OCI-LY1 (cell line): ENCODE measurements around the gene AQP5.

Experiments used
- H2AFZ ChIP-seq: fragments of 200-600 bp; sonication (generic), shearing (Covaris generic); 2 replicates; pipeline ENCODE4 v1.6.0; 2014; ENCODE audit warnings: antibody characterized with exemption, mild to moderate bottlenecking, low read length
- H3F3A ChIP-seq: fragments of 200-600 bp; sonication (generic), shearing (Covaris generic); 2 replicates; pipeline ENCODE4 v1.6.0; 2014; ENCODE audit warnings: mild to moderate bottlenecking, antibody characterized with exemption, low read length, moderate library complexity; ENCODE audit not compliant: insufficient read depth
- H3K27ac ChIP-seq: fragments of 200-600 bp; sonication (generic); 2 replicates; pipeline ENCODE4 v1.5.1; 2014; ENCODE audit warnings: low read length, mixed run types, mild to moderate bottlenecking, low read depth; ENCODE audit not compliant: poor library complexity, severe bottlenecking
- H3K27me3 ChIP-seq: fragments of 200-600 bp; sonication (generic); 2 replicates; pipeline ENCODE4 v1.6.0; 2014; ENCODE audit warnings: antibody characterized with exemption, mild to moderate bottlenecking, low read length, moderate library complexity; ENCODE audit not compliant: insufficient read depth
- H3K36me3 ChIP-seq: fragments of 200-600 bp; sonication (generic); 2 replicates; pipeline ENCODE4 v1.6.1; 2014; ENCODE audit warnings: mild to moderate bottlenecking, antibody characterized with exemption, low read length, moderate library complexity, mixed read lengths; ENCODE audit not compliant: insufficient read depth
- H3K4me1 ChIP-seq: fragments of 200-600 bp; sonication (generic); 2 replicates; pipeline ENCODE4 v1.5.1; 2014; ENCODE audit warnings: mild to moderate bottlenecking, low read length, moderate library complexity; ENCODE audit not compliant: insufficient read depth, severe bottlenecking
- H3K4me2 ChIP-seq: fragments of 200-600 bp; sonication (generic), shearing (Covaris generic); 2 replicates; pipeline ENCODE4 v1.6.1; 2014; ENCODE audit warnings: low read length
- H3K4me3 ChIP-seq: fragments of 200-600 bp; sonication (generic); 2 replicates; pipeline ENCODE4 v1.5.1; 2014; ENCODE audit warnings: low read length, low read depth, mild to moderate bottlenecking, mixed read lengths; ENCODE audit not compliant: poor library complexity, severe bottlenecking
- H3K79me2 ChIP-seq: fragments of 200-600 bp; shearing (Covaris generic); 2 replicates; pipeline ENCODE4 v1.6.1; 2016; ENCODE audit warnings: mixed run types, low read length, mixed read lengths; ENCODE audit not compliant: insufficient read depth
- H3K9ac ChIP-seq: fragments of 200-600 bp; sonication (generic), shearing (Covaris generic); 2 replicates; pipeline ENCODE4 v1.6.1; 2014; ENCODE audit warnings: mild to moderate bottlenecking, low read length, mixed read lengths
- H3K9me2 ChIP-seq: fragments of 200-600 bp; sonication (generic), shearing (Covaris generic); 2 replicates; pipeline ENCODE4 v1.6.1; 2014; ENCODE audit warnings: low read depth, mild to moderate bottlenecking, low read length, mixed read lengths
- H3K9me3 ChIP-seq: fragments of 200-600 bp; shearing (Covaris generic); 2 replicates; pipeline ENCODE4 v1.6.1; 2014; ENCODE audit warnings: low read length, mixed read lengths
- H4K20me1 ChIP-seq: fragments of 200-600 bp; sonication (generic), shearing (Covaris generic); 2 replicates; pipeline ENCODE4 v1.6.0; 2016; ENCODE audit warnings: mild to moderate bottlenecking, low read length; ENCODE audit not compliant: insufficient read depth
- EZH2 ChIP-seq: fragments of 200-600 bp; sonication (generic), shearing (Covaris generic); IDR thresholded peaks from 2 replicates; pipeline ENCODE4 v1.8.0; 2017; ENCODE audit warnings: borderline replicate concordance, mixed run types, mild to moderate bottlenecking, antibody characterized with exemption, low read length, moderate library complexity, mixed read lengths
- TF ChIP-seq, protein P1 (sequence below): fragments of 200-600 bp; sonication (generic), shearing (Covaris generic); IDR thresholded peaks from 2 replicates; pipeline ENCODE4 v1.5.1; 2017; ENCODE audit warnings: mild to moderate bottlenecking, antibody characterized with exemption, low read length, moderate library complexity, mixed read lengths

AQP5 gene

GRCh38 chr12:49944718-49945117 is 17.0 kb upstream of the AQP5 start:
- no peaks in the 10 kb centered on the region for H4K20me1 ChIP-seq
- H3K36me3 ChIP-seq: no peaks in the 10 kb centered on the region
- H3K4me3 ChIP-seq: no peak overlapping the region
- no peak for TF ChIP-seq EZH2
- TF ChIP-seq, protein P1, sequence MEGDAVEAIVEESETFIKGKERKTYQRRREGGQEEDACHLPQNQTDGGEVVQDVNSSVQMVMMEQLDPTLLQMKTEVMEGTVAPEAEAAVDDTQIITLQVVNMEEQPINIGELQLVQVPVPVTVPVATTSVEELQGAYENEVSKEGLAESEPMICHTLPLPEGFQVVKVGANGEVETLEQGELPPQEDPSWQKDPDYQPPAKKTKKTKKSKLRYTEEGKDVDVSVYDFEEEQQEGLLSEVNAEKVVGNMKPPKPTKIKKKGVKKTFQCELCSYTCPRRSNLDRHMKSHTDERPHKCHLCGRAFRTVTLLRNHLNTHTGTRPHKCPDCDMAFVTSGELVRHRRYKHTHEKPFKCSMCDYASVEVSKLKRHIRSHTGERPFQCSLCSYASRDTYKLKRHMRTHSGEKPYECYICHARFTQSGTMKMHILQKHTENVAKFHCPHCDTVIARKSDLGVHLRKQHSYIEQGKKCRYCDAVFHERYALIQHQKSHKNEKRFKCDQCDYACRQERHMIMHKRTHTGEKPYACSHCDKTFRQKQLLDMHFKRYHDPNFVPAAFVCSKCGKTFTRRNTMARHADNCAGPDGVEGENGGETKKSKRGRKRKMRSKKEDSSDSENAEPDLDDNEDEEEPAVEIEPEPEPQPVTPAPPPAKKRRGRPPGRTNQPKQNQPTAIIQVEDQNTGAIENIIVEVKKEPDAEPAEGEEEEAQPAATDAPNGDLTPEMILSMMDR: no peak
- H3K4me1 ChIP-seq: peaks cover 20% of the 10 kb centered on the region
- H3K9me3 ChIP-seq: no peaks in the 10 kb centered on the region
- H3F3A ChIP-seq: no peaks in the 10 kb centered on the region
- no peaks in the 10 kb centered on the region; the same call in 1 of the 2 replicates for H3K27me3 ChIP-seq
- H2AFZ ChIP-seq: no peak overlapping the region
- no peak overlapping the region for H3K4me2 ChIP-seq
- H3K79me2 ChIP-seq: no peaks in the 10 kb centered on the region
- H3K9me2 ChIP-seq: no peaks in the 10 kb centered on the region
- no peak overlapping the region for H3K27ac ChIP-seq
- H3K9ac ChIP-seq: no peak overlapping the region

- no peaks in the 10 kb centered on the region for H3K79me2 ChIP-seq
- peak overlapping the region; percentile 55 for H3K4me3 ChIP-seq
- no peaks in the 10 kb centered on the region for H3K9me2 ChIP-seq
- no peak overlapping the region for H3K27ac ChIP-seq
- H3K27me3 ChIP-seq: no peaks in the 10 kb centered on the region; the same call in 1 of the 2 replicates
- no peaks in the 10 kb centered on the region for H3K9me3 ChIP-seq
- peak overlapping the region; percentile 78 for H3K4me2 ChIP-seq
- H3K36me3 ChIP-seq: no peaks in the 10 kb centered on the region
- H3F3A ChIP-seq: no peaks in the 10 kb centered on the region
- H3K4me1 ChIP-seq: peaks cover 20% of the 10 kb centered on the region
- TF ChIP-seq EZH2: no peak
- TF ChIP-seq, protein P1: peak; percentile 88
- no peak overlapping the region for H2AFZ ChIP-seq
- H4K20me1 ChIP-seq: no peaks in the 10 kb centered on the region
- peak overlapping the region; percentile 54; the same call in 1 of the 2 replicates for H3K9ac ChIP-seq
Observed at GRCh38 chr12:49945394-49946080, 16.1 kb upstream of the AQP5 start.

GRCh38 chr12:49946086-49946485 is 15.6 kb upstream of the AQP5 start:
- H3K79me2 ChIP-seq: no peaks in the 10 kb centered on the region
- H3K27me3 ChIP-seq: no peaks in the 10 kb centered on the region; the same call in 1 of the 2 replicates
- no peak overlapping the region for H3K4me3 ChIP-seq
- H3K9me2 ChIP-seq: no peaks in the 10 kb centered on the region
- H2AFZ ChIP-seq: no peak overlapping the region
- H3K9ac ChIP-seq: no peak overlapping the region
- TF ChIP-seq, protein P1: no peak
- no peaks in the 10 kb centered on the region for H3K36me3 ChIP-seq
- H3F3A ChIP-seq: no peaks in the 10 kb centered on the region
- H4K20me1 ChIP-seq: no peaks in the 10 kb centered on the region
- no peak overlapping the region for H3K27ac ChIP-seq
- H3K9me3 ChIP-seq: no peaks in the 10 kb centered on the region
- peaks cover 20% of the 10 kb centered on the region for H3K4me1 ChIP-seq
- no peak overlapping the region for H3K4me2 ChIP-seq
